NOMO-1 treated with DMSO at 0.1 percent for 48 hours (cell line): ENCODE results near the gene TTBK1.
A peak's percentile ranks its signal among the peaks of the same experiment; 100 is the strongest.

ENCODE experiments used
- DNase-seq: peaks from one replicate; lab custom pipeline; 2025; ENCODE audit not compliant: unreplicated experiment; lab: John Stamatoyannopoulos, UW

Gene TTBK1

GRCh38 chr6:43269273-43270007 is 26.2 kb downstream of the TTBK1 start:
- peak; percentile 22 for DNase-seq

GRCh38 chr6:43271103-43271815 is 28.0 kb downstream of the TTBK1 start:
- no peak for DNase-seq

GRCh38 chr6:43271944-43272343 is 28.7 kb downstream of the TTBK1 start:
- no peak for DNase-seq

- no peak for DNase-seq
These were observed 30.4 kb downstream of the TTBK1 start for GRCh38 chr6:43273707-43274106.

- DNase-seq = no peak
These were observed 31.0 kb downstream of the TTBK1 start for GRCh38 chr6:43274127-43274915.

GRCh38 chr6:43274916-43275597 is 31.8 kb downstream of the TTBK1 start:
- no peak for DNase-seq

GRCh38 chr6:43275801-43276576 is 32.7 kb downstream of the TTBK1 start:
- no peak for DNase-seq

- DNase-seq = no peak
These were observed 33.5 kb downstream of the TTBK1 start for GRCh38 chr6:43276577-43277305.

GRCh38 chr6:43277306-43277642 is 34.0 kb downstream of the TTBK1 start:
- DNase-seq = no peak

GRCh38 chr6:43277643-43278523 is 34.6 kb downstream of the TTBK1 start:
- no peak for DNase-seq

GRCh38 chr6:43278524-43279078 is 35.3 kb downstream of the TTBK1 start:
- no peak for DNase-seq

- DNase-seq = no peak
These were observed 37.0 kb downstream of the TTBK1 start for GRCh38 chr6:43280234-43280633.

- no peak for DNase-seq
These were observed 38.8 kb downstream of the TTBK1 start for GRCh38 chr6:43282060-43282459.

GRCh38 chr6:43282636-43283513 is 39.6 kb downstream of the TTBK1 start:
- DNase-seq = no peak

GRCh38 chr6:43283514-43283901 is 40.2 kb downstream of the TTBK1 start:
- no peak for DNase-seq

- no peak for DNase-seq
These were observed 40.6 kb downstream of the TTBK1 start for GRCh38 chr6:43283905-43284304.

GRCh38 chr6:43284991-43285781 is 41.9 kb downstream of the TTBK1 start:
- DNase-seq = no peak
